Heart left ventricle (tissue), 13 donors: ENCODE measurements around the gene OSGEP.

ENCODE experiments used
- CTCF ChIP-seq, 12 donors: fragments of 200-600 bp; sonication (generic) in 4 of 12; IDR thresholded peaks; one replicate each; pipeline versions ENCODE4 v1.5.0 to v1.8.0; 2018 to 2022; ENCODE audit warnings: antibody characterized with exemption in 12 of 12, mild to moderate bottlenecking in 5 of 12
- POLR2A ChIP-seq, 2 donors: fragments of 450-650 bp; IDR thresholded peaks; one replicate each; pipeline ENCODE4 v1.6.1; 2017; ENCODE audit warnings: antibody characterized with exemption in 2 of 2, mild to moderate bottlenecking in 2 of 2, moderate library complexity in 2 of 2
- donor health status: ischemic (EF 13 %, LVEDD 7.1; RV severe dilation, severe dysfunction).
- donor health status: DM: no; HTN: yes; CAD: no.
- donor health status: DM: no; HTN: no; CAD: no.
- donor health status: ischemic (EF 25% LVEDD 6.9; RV normal size, moderate dysfunction).
- donor health status: ischemic (EF 25% LVEDD 5.7; RV mildly dilated, moderate dysfunction).
- donor health status: ischemic (EF 35%, LVEDD 5.7; RV mildly dilated, moderate dysfunction).
- donor health status: nonischemic (EF 11% LVEDD 7.7; RV severe dilation, severe dysfunction).
- donor health status: DM: yes; HTN: yes; CAD: no.
- donor health status: PGD.
- donor health status: ischemic (EF 29% LVEDD 5.4; RV normal size, mild dysfunction).
- donor health status: nonischemic (EF 23%, LVEDD 6.1; RV moderate dilation, normal function).

- TF ChIP-seq CTCF (IDR thresholded peaks at IDR 0.05) (no peak), POLR2A (IDR thresholded peaks at IDR 0.05) (no peak)
Measured at GRCh38 chr14:20441461-20441860, 13.2 kb downstream of the OSGEP start.
